HG02642 (cell line): ENCODE results near the gene SRSF7.
"Not testable (repeated sequence)": the region's sequence is repeated elsewhere in the genome, so short reads cannot be mapped to it uniquely, and the experiment has no call there.

Source experiments
- ATAC-seq: cut with Tn5 transposase; IDR thresholded peaks from one replicate; pipeline ENCODE4 v1.9.1; 2021; ENCODE audit warnings: mild to moderate bottlenecking; ENCODE audit not compliant: unreplicated experiment, poor library complexity

SRSF7 gene

GRCh38 chr2:38750891-38751595, at the start of gene SRSF7:
Gene SRSF7, minus strand, starts transcription at chr2:38751361. Its CDS starts 105 bp downstream, at chr2:38751256.
- ATAC-seq, result peak; percentile 79

DNA sequence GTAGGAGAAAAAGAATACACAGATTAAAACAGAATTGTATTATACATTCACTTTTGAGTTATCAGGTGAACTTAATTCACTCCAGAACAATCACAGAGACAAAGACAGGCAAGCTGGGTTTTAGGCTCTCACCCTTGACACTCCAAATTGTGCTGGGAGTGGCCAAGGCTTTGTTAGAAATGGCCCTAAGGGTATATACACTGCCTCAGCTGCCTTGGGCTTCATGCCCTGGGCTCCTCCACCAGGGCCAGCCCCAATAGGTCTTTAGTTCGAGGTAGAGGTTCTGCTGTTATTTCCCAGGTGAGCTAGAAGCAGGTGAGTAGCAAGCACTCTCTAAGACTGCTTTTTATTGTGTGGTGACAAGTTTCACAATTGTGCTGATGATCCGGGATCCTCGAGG, 46.8 kb upstream of the SRSF7 start:
- no peak for ATAC-seq

- no peak for ATAC-seq
These were observed 46.1 kb upstream of the SRSF7 start for GRCh38 chr2:38797250-38797676.

GRCh38 chr2:38795016-38795415, 43.9 kb upstream of the SRSF7 start:
- not testable (repeated sequence) for ATAC-seq

GRCh38 chr2:38794235-38794946, 43.2 kb upstream of the SRSF7 start:
- ATAC-seq, result no peak

- no peak for ATAC-seq
These were observed 42.4 kb upstream of the SRSF7 start for GRCh38 chr2:38793511-38793910.

- ATAC-seq, result no peak
These were observed 41.6 kb upstream of the SRSF7 start for GRCh38 chr2:38792751-38793150.

- not testable (repeated sequence) for ATAC-seq
These were observed 41.2 kb upstream of the SRSF7 start for GRCh38 chr2:38792321-38792720.

- ATAC-seq, result no peak
These were observed 40.6 kb upstream of the SRSF7 start for GRCh38 chr2:38791744-38792143.

GRCh38 chr2:38789691-38790090, 38.5 kb upstream of the SRSF7 start:
- ATAC-seq, result no peak

GRCh38 chr2:38788306-38788705, 37.1 kb upstream of the SRSF7 start:
- ATAC-seq, result no peak

GRCh38 chr2:38783586-38783985, 32.4 kb upstream of the SRSF7 start:
- no peak for ATAC-seq

DNA sequence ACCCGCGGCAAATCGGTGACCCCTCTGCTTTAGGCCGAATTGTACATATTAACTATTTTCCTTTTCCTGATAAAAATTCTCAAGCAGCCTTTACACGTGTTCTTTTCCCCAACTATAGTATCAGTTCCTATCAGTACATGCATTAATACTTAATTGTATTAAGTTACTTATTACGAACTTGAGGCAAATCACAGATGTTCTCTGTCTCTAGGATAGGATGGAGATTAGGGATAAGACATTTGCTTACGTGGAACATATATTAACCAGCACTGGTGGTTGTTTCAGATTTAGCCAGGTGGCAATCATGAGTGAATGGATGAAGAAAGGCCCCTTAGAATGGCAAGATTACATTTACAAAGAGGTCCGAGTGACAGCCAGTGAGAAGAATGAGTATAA, 27.5 kb upstream of the SRSF7 start:
- no peak for ATAC-seq

DNA sequence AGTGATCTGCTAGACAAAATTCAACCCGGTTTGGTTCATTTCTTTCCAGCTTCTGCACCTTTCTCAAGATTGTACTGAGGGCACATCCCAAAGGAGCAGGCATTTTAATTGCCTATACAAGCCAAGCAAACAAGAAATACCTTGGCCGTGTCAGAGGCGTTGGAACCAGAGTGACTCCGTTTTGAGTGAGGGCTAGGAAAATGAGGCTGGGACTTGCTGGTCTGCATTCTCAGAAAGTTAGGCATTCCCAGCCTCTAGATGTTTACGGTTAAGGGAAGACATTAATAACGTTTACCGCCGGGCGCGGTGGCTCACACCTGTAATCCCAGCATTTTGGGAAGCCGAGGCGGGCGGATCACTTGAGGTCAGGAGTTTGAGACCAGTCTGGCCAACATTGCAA, 25.4 kb upstream of the SRSF7 start:
- ATAC-seq, result no peak

DNA sequence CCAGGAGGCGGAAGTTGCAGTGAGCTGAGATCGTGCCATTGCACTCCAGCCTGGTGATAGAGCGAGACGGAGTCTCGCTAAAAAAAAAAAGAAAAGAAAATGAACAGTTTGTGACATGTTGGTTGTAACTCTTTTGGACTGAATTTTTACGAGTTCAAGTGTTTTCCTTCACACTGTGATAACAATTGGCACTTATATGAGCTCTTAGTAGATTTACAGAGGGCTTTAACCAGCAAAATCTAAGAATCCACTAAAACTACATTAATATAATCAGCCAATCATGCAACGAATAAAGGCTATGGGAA, 24.7 kb upstream of the SRSF7 start:
- no peak for ATAC-seq

DNA sequence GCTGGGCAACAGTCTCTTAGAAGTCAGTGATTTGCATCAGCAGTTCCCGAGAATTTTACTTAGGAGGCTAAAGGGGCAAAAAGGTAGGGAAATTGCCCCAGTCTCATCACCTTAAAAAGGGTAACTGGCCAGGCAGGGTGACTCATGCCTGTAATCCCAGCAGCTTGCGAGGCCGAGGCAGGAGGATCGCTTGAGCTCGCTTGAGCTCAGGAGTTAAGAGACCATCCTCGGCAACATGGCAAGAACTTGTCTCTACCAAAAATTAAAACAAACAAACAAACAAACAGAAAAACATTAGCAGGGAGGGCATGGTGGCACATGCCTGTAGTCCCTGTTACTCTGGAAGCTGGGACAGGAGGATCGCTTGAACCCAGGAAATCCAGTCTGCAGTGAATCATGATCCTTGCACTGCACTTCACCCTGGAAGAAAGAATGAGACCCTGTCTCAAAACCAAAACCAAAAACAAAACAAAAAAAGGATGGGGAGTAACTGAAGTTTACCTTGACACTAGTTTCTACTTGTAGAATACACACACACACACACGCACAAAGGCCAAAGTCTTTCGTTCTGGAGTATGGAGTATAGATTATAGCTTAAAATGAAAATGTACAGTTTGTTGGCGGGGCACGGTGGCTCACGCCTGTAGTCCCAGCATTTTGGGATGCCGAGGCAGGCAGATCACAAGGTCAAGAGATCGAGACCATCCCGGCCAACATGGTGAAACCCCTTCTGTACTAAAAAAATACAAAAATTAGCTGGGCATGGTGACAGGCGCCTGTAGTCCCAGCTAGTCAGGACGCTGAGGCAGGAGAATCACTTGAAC, 24.1 kb upstream of the SRSF7 start:
- no peak for ATAC-seq

GRCh38 chr2:38771632-38772031, 20.5 kb upstream of the SRSF7 start:
- ATAC-seq, result no peak

DNA sequence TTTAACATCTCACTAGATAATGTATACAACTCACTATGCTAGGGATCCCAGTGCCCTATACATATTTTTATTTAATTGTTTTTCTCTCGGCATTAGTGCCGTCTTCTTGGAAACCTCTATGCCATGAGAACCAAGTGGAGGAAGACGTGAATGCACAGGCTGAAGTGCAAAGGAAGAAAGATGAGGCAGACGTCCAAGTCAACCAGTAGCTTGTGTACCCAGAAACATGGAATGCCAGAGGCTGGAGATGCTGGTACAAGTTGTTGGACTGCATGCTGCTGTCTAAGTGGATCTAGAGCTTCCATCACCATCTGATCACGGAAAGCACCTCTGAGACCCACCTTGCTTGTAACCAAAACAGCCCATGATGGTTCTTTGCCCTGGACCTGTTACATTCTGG, 14.4 kb upstream of the SRSF7 start:
- no peak for ATAC-seq

DNA sequence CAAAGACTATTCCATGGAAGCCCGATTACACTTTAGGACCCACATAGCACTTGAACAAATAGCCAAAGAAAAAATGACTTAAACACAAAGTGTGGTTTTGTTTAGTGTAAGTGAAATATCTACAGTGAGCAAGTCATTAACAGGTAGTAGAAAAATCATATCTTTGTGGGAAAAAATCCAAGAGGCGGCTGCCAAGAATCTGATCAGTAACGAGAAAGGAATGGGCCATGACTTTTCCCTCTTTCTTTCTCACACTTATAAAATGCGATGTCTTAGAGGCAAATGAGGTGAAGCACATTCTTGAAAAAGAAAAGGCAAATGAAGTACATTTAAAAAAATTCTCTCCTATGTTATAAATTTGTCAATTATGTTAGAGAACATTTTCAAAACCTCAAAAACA, 14.0 kb upstream of the SRSF7 start:
- ATAC-seq, result no peak

- ATAC-seq, result no peak
These were observed 12.6 kb upstream of the SRSF7 start for GRCh38 chr2:38763728-38764127.

- no peak for ATAC-seq
These were observed 12.1 kb upstream of the SRSF7 start for GRCh38 chr2:38763228-38763627.
